PC-3 (cell line): ENCODE results near the gene KLK11.

Source experiments
- EZH2phosphoT487 ChIP-seq: fragments of 300-600 bp; sonication (generic); IDR thresholded peaks from 2 replicates; pipeline ENCODE4 v1.6.1; 2018; ENCODE audit warnings: mild to moderate bottlenecking, antibody characterized with exemption, low read length, borderline replicate concordance
- TF ChIP-seq, protein P1 (sequence below): fragments of 300-600 bp; sonication (generic); conservative IDR thresholded peaks from 2 replicates; pipeline ENCODE4 v1.5.1; 2017; ENCODE audit warnings: antibody characterized with exemption, low read depth, mild to moderate bottlenecking, low read length

DNA sequence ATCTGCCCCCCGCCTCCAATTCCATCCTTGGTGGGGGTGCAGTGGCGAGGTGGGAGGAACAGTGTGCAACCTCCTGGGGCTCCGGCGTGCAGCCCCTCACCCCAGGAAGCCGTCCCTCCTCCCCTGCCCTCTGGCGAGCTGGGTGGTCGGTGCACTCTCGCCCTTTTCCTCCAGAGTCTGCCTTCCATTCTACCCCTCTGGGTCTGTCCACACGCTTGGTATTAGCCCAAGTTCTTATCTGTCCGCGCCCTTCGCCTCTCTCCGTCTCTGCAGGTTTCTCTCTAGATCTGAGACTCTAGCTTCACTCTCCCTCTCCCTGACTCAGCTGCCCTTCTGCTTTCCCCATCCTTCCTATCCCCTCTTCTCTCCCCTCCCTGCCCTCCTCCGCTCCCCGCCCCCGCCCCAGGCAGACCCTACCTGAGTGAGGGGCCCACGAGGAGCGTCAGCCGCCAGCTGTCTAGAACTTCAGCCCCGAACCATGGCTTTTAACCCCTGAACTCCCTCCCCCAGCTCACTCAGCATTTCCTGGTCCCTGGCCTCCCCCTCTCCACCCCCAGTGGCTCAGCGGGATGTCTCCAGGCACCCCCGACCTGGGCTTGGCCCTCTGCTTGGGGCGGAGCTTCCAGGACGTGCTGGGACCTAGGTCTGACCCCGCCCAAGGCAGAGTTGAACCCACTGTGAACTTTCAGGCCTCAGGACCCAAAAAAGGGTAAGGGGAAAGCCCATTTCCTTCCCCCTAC, 39.0 kb upstream of the KLK11 start:
- no peak for TF ChIP-seq EZH2phosphoT487
- TF ChIP-seq, protein P1, sequence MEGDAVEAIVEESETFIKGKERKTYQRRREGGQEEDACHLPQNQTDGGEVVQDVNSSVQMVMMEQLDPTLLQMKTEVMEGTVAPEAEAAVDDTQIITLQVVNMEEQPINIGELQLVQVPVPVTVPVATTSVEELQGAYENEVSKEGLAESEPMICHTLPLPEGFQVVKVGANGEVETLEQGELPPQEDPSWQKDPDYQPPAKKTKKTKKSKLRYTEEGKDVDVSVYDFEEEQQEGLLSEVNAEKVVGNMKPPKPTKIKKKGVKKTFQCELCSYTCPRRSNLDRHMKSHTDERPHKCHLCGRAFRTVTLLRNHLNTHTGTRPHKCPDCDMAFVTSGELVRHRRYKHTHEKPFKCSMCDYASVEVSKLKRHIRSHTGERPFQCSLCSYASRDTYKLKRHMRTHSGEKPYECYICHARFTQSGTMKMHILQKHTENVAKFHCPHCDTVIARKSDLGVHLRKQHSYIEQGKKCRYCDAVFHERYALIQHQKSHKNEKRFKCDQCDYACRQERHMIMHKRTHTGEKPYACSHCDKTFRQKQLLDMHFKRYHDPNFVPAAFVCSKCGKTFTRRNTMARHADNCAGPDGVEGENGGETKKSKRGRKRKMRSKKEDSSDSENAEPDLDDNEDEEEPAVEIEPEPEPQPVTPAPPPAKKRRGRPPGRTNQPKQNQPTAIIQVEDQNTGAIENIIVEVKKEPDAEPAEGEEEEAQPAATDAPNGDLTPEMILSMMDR: no peak
